CD8-positive, alpha-beta memory T cell (primary cell): ENCODE results near the gene CCDC122. TPM values are rescaled to one million over a fixed set of nuclear protein-coding genes. Genes with fewer than 3 reads are reported as not detected.
"Not testable (repeated sequence)": the region's sequence is repeated elsewhere in the genome, so short reads cannot be mapped to it uniquely, and the experiment has no call there.

Experiments
- CTCF ChIA-PET: fragments of 350-600 bp; sonication (Branson Sonifier 250); formaldehyde crosslinking; loops from one replicate; lab custom pipeline; 2021; ENCODE audit warnings: antibody characterized with exemption; lab: Charles Lee
- POLR2A ChIA-PET: fragments of 350-600 bp; sonication (Branson Sonifier 250); formaldehyde crosslinking; loops from one replicate; lab custom pipeline; 2021; ENCODE audit warnings: antibody characterized with exemption; lab: Charles Lee
- DNase-seq, 5 donors: peaks; one replicate each; pipeline versions ENCODE4 v3.0.0 to v3.0.0-alpha.2; 2020 to 2022; ENCODE audit warnings: mixed read lengths in 1 of 5
- H3K27ac ChIP-seq: one replicate; pipeline ENCODE4 v1.7.0; 2013; ENCODE audit warnings: low read depth, mild to moderate bottlenecking, low read length, moderate library complexity
- H3K27me3 ChIP-seq: 2 replicates; pipeline ENCODE4 v1.7.0; 2013; ENCODE audit warnings: low read length, mild to moderate bottlenecking; ENCODE audit not compliant: insufficient read depth, poor library complexity, severe bottlenecking
- H3K36me3 ChIP-seq: 2 replicates; pipeline ENCODE4 v1.7.0; 2013; ENCODE audit warnings: mild to moderate bottlenecking, low read length, moderate library complexity; ENCODE audit not compliant: insufficient read depth
- H3K4me1 ChIP-seq: 2 replicates; pipeline ENCODE4 v1.7.0; 2013; ENCODE audit warnings: mild to moderate bottlenecking, low read length, moderate library complexity; ENCODE audit not compliant: insufficient read depth
- H3K4me3 ChIP-seq: 2 replicates; pipeline ENCODE4 v1.7.0; 2013; ENCODE audit warnings: mild to moderate bottlenecking, low read length
- H3K9me3 ChIP-seq: 2 replicates; pipeline ENCODE4 v1.7.0; 2013; ENCODE audit warnings: mild to moderate bottlenecking, low read length
- H3K27ac Mint-ChIP-seq, 8 donors: one replicate each; pipeline ENCODE4 v1.8.0; 2020 to 2021; ENCODE audit warnings: mixed read lengths in 8 of 8, mild to moderate bottlenecking in 6 of 8, inconsistent platforms in 3 of 8, moderate library complexity in 3 of 8
- H3K27me3 Mint-ChIP-seq, 2 donors: one replicate each; pipeline ENCODE4 v1.8.0; 2020 to 2021; ENCODE audit warnings: mixed read lengths in 2 of 2, mild to moderate bottlenecking in 1 of 2, moderate library complexity in 1 of 2
- H3K36me3 Mint-ChIP-seq, 3 donors: one replicate each; pipeline ENCODE4 v1.8.0; 2020 to 2021; ENCODE audit warnings: mixed read lengths in 3 of 3, inconsistent platforms in 1 of 3, mild to moderate bottlenecking in 1 of 3
- H3K4me1 Mint-ChIP-seq, 3 donors: one replicate each; pipeline ENCODE4 v1.8.0; 2020 to 2021; ENCODE audit warnings: mixed read lengths in 3 of 3, inconsistent platforms in 1 of 3, mild to moderate bottlenecking in 1 of 3
- H3K4me3 Mint-ChIP-seq, 7 donors: one replicate each; pipeline ENCODE4 v1.8.0; 2020 to 2021; ENCODE audit warnings: mixed read lengths in 7 of 7, mild to moderate bottlenecking in 6 of 7, moderate library complexity in 4 of 7, inconsistent platforms in 2 of 7
- H3K9me3 Mint-ChIP-seq, 5 donors: one replicate each; pipeline ENCODE4 v1.8.0; 2020 to 2022; ENCODE audit warnings: mixed read lengths in 5 of 5, mild to moderate bottlenecking in 3 of 5, moderate library complexity in 2 of 5, inconsistent platforms in 1 of 5
- polyA plus RNA-seq: library from polyadenylated mRNA; unstranded; fragments of 300-500 nt; fragmentation: Illumina TruSeq; gene quantifications from one replicate; pipeline ENCODE4 v1.2.3, GENCODE V29; 2021
- total RNA-seq, 2 experiments: library from RNA; stranded (reverse); gene quantifications; one replicate each; pipeline ENCODE4 v1.2.3, GENCODE V29; 2021

The CCDC122 gene
- total and polyA plus RNA-seq, 3 experiments from 2014 or later = 1.1 to 3.7 (median 2.4) TPM

GRCh38 chr13:43848001-43848649 lies 31.4 kb downstream of the CCDC122 start:
- Mint-ChIP-seq H3K36me3 (peaks cover 9 to 62% (median 40%) of the 10 kb centered on the region in 3 donors), H3K9me3 (peaks cover 33 to 38% (median 37%) of the 10 kb centered on the region in 5 donors), H3K4me3 (no peak overlapping the region), H3K27me3 (peaks cover 3 to 9% of the 10 kb centered on the region in 2 donors), H3K4me1 (no peaks in the 10 kb centered on the region), H3K27ac (no peak overlapping the region)
- DNase-seq = no peak
- no peaks in the 10 kb centered on the region for H3K4me1 ChIP-seq
- ChIA-PET CTCF (no interaction called here), POLR2A (no interaction called here)
- no peak overlapping the region for H3K4me3 ChIP-seq
- H3K36me3 ChIP-seq = no peaks in the 10 kb centered on the region
- no peaks in the 10 kb centered on the region for H3K27me3 ChIP-seq
- H3K27ac ChIP-seq = no peak overlapping the region
- peaks cover 6% of the 10 kb centered on the region for H3K9me3 ChIP-seq

GRCh38 chr13:43846496-43847158 lies 32.9 kb downstream of the CCDC122 start:
- no peak overlapping the region for H3K27ac ChIP-seq
- DNase-seq = no peak
- no peak overlapping the region for H3K4me3 Mint-ChIP-seq
- H3K27me3 Mint-ChIP-seq = peaks cover 3 to 5% of the 10 kb centered on the region in 2 donors
- H3K4me3 ChIP-seq = no peak overlapping the region
- H3K4me1 ChIP-seq = no peaks in the 10 kb centered on the region
- peaks cover 5 to 49% (median 27%) of the 10 kb centered on the region in 3 donors for H3K36me3 Mint-ChIP-seq
- CTCF ChIA-PET = no interaction called here
- H3K9me3 Mint-ChIP-seq = peaks cover 18 to 27% (median 22%) of the 10 kb centered on the region in 5 donors
- POLR2A ChIA-PET = no interaction called here
- no peak overlapping the region for H3K27ac Mint-ChIP-seq
- no peaks in the 10 kb centered on the region for H3K27me3 ChIP-seq
- H3K4me1 Mint-ChIP-seq = no peaks in the 10 kb centered on the region
- H3K9me3 ChIP-seq = peaks cover 4% of the 10 kb centered on the region
- no peaks in the 10 kb centered on the region for H3K36me3 ChIP-seq

- Histone ChIP-seq H3K4me1 (no peaks in the 10 kb centered on the region), H3K36me3 (no peaks in the 10 kb centered on the region), H3K4me3 (no peak overlapping the region), H3K27me3 (no peaks in the 10 kb centered on the region), H3K27ac (no peak overlapping the region), H3K9me3 (no peaks in the 10 kb centered on the region)
- Mint-ChIP-seq H3K27me3 (no peaks in the 10 kb centered on the region), H3K4me1 (no peaks in the 10 kb centered on the region), H3K9me3 (peaks cover 0 to 16% (median 0%) of the 10 kb centered on the region in 5 donors), H3K36me3 (peaks cover 0 to 11% (median 0%) of the 10 kb centered on the region in 3 donors), H3K27ac (no peak overlapping the region), H3K4me3 (no peak overlapping the region)
- ChIA-PET POLR2A (no interaction called here), CTCF (no interaction called here)
- no peak for DNase-seq
These were observed 40.6 kb downstream of the CCDC122 start for GRCh38 chr13:43838909-43839308.

- no peak overlapping the region for H3K27ac Mint-ChIP-seq
- H3K9me3 Mint-ChIP-seq = peaks cover 0 to 7% (median 0%) of the 10 kb centered on the region in 5 donors
- DNase-seq = no peak
- H3K27me3 ChIP-seq = no peaks in the 10 kb centered on the region
- no peaks in the 10 kb centered on the region for H3K9me3 ChIP-seq
- peaks cover 0 to 12% of the 10 kb centered on the region in 2 donors for H3K27me3 Mint-ChIP-seq
- ChIA-PET POLR2A (no interaction called here), CTCF (no interaction called here)
- no peak overlapping the region for H3K4me3 Mint-ChIP-seq
- H3K4me1 Mint-ChIP-seq = no peaks in the 10 kb centered on the region
- H3K36me3 ChIP-seq = no peaks in the 10 kb centered on the region
- H3K4me1 ChIP-seq = no peaks in the 10 kb centered on the region
- peaks cover 0 to 6% (median 0%) of the 10 kb centered on the region in 3 donors for H3K36me3 Mint-ChIP-seq
- no peak overlapping the region for H3K27ac ChIP-seq
- no peak overlapping the region for H3K4me3 ChIP-seq
These were observed 43.8 kb downstream of the CCDC122 start for GRCh38 chr13:43835701-43836100.

GRCh38 chr13:43831088-43831487 lies 48.5 kb downstream of the CCDC122 start:
- POLR2A ChIA-PET = no interaction called here
- H3K27me3 ChIP-seq = no peaks in the 10 kb centered on the region
- H3K27ac ChIP-seq = no peak overlapping the region
- no peak overlapping the region for H3K4me3 ChIP-seq
- no peaks in the 10 kb centered on the region for H3K4me1 ChIP-seq
- H3K9me3 ChIP-seq = no peaks in the 10 kb centered on the region
- H3K36me3 ChIP-seq = no peaks in the 10 kb centered on the region
- Mint-ChIP-seq H3K27ac (no peak overlapping the region), H3K36me3 (peaks cover 0 to 2% (median 0%) of the 10 kb centered on the region in 3 donors), H3K27me3 (peaks cover 2 to 16% of the 10 kb centered on the region in 2 donors), H3K9me3 (peaks cover 0 to 3% (median 0%) of the 10 kb centered on the region in 5 donors), H3K4me3 (no peak overlapping the region), H3K4me1 (no peaks in the 10 kb centered on the region)
- CTCF ChIA-PET = no interaction called here
- no peak for DNase-seq

GRCh38 chr13:43830497-43830881 lies 49.1 kb downstream of the CCDC122 start:
- no peaks in the 10 kb centered on the region for H3K36me3 ChIP-seq
- Mint-ChIP-seq H3K36me3 (peaks cover 0 to 2% (median 0%) of the 10 kb centered on the region in 3 donors), H3K27ac (peak overlapping the region in 1 of 8 donors; percentile 74), H3K4me1 (no peaks in the 10 kb centered on the region), H3K4me3 (no peak overlapping the region), H3K9me3 (peaks cover 0 to 3% (median 0%) of the 10 kb centered on the region in 5 donors), H3K27me3 (peaks cover 2 to 16% of the 10 kb centered on the region in 2 donors)
- CTCF ChIA-PET = no interaction called here
- DNase-seq = no peak
- POLR2A ChIA-PET = no interaction called here
- no peaks in the 10 kb centered on the region for H3K4me1 ChIP-seq
- no peak overlapping the region for H3K27ac ChIP-seq
- no peaks in the 10 kb centered on the region for H3K27me3 ChIP-seq
- H3K9me3 ChIP-seq = no peaks in the 10 kb centered on the region
- H3K4me3 ChIP-seq = no peak overlapping the region

GRCh38 chr13:43824656-43825055 lies 54.9 kb downstream of the CCDC122 start:
- H3K4me3 Mint-ChIP-seq, H3K4me1 Mint-ChIP-seq, H3K9me3 Mint-ChIP-seq, H3K36me3 ChIP-seq, H3K4me1 ChIP-seq, H3K27ac Mint-ChIP-seq, H3K4me3 ChIP-seq, H3K27ac ChIP-seq, H3K36me3 Mint-ChIP-seq, CTCF ChIA-PET, H3K27me3 ChIP-seq, H3K27me3 Mint-ChIP-seq, H3K9me3 ChIP-seq, POLR2A ChIA-PET, DNase-seq: not testable (repeated sequence)

GRCh38 chr13:43822969-43823368 lies 56.6 kb downstream of the CCDC122 start:
- Histone ChIP-seq H3K36me3 (no peaks in the 10 kb centered on the region), H3K9me3 (no peaks in the 10 kb centered on the region), H3K27ac (no peak overlapping the region), H3K4me3 (no peak overlapping the region), H3K27me3 (no peaks in the 10 kb centered on the region), H3K4me1 (no peaks in the 10 kb centered on the region)
- no peak for DNase-seq
- Mint-ChIP-seq H3K4me3 (no peak overlapping the region), H3K36me3 (peaks cover 0 to 6% (median 0%) of the 10 kb centered on the region in 3 donors), H3K9me3 (peaks cover 0 to 4% (median 0%) of the 10 kb centered on the region in 5 donors), H3K27ac (no peak overlapping the region), H3K4me1 (no peaks in the 10 kb centered on the region), H3K27me3 (peaks cover 7 to 11% of the 10 kb centered on the region in 2 donors)
- ChIA-PET POLR2A (no interaction called here), CTCF (no interaction called here)
